Panc1 (cell line): ENCODE data around the gene TCF3.

ENCODE experiments used
- CTCF ChIP-seq: fragments of 450-650 bp; IDR thresholded peaks from 2 replicates; pipeline ENCODE4 v1.5.1; 2017; ENCODE audit warnings: mild to moderate bottlenecking
- POLR2AphosphoS5 ChIP-seq: IDR thresholded peaks from 2 replicates; pipeline ENCODE4 v1.6.1; 2012; ENCODE audit warnings: mild to moderate bottlenecking, low read depth, low read length, moderate library complexity
- REST ChIP-seq, 2 experiments: IDR thresholded peaks; 2 replicates each; pipeline ENCODE4 v1.6.1; 2011 to 2012; ENCODE audit warnings: low read depth in 2 of 2, control low read depth in 1 of 2, low read length in 1 of 2, mild to moderate bottlenecking in 1 of 2, moderate library complexity in 1 of 2; ENCODE audit not compliant: insufficient read depth in 1 of 2
- SIN3A ChIP-seq: IDR thresholded peaks from 2 replicates; pipeline ENCODE4 v1.6.1; 2012; ENCODE audit warnings: low read depth, mild to moderate bottlenecking, low read length, moderate library complexity, borderline replicate concordance; ENCODE audit not compliant: insufficient read depth
- TCF7L2 ChIP-seq: IDR thresholded peaks from 2 replicates; pipeline ENCODE4 v1.6.1; 2011; ENCODE audit warnings: mild to moderate bottlenecking, low read depth, low read length, inconsistent platforms

GRCh38 chr19:1630012-1630411, 22.4 kb downstream of the TCF3 start:
- TF ChIP-seq CTCF, result no peak
- no peak for TF ChIP-seq REST (IDR thresholded peaks at IDR 0.05; ENCODE audit: insufficient read depth in 1 of 2, low read depth in 2 of 2, low read length in 1 of 2)
- no peak for TF ChIP-seq POLR2AphosphoS5
- TF ChIP-seq SIN3A, result no peak
- no peak for TF ChIP-seq TCF7L2
